ENCODE measurements around the gene BARHL1.

BARHL1 gene

GRCh38 chr9:132588501-132589147, 6.2 kb downstream of the BARHL1 start:
- DNase-seq, result no peak

GRCh38 chr9:132589148-132590036, 7.0 kb downstream of the BARHL1 start:
- no peak for DNase-seq

GRCh38 chr9:132590037-132590317, 7.6 kb downstream of the BARHL1 start:
- no peak for DNase-seq

GRCh38 chr9:132590318-132591182, 8.1 kb downstream of the BARHL1 start:
- DNase-seq, result no peak

GRCh38 chr9:132591244-132591643, 8.8 kb downstream of the BARHL1 start:
- no peak for DNase-seq

GRCh38 chr9:132591751-132592314, 9.4 kb downstream of the BARHL1 start:
- DNase-seq, result no peak

GRCh38 chr9:132592451-132592850, 10.0 kb downstream of the BARHL1 start:
- DNase-seq, result no peak

- no peak for DNase-seq
Observed at GRCh38 chr9:132594412-132594811, 12.0 kb downstream of the BARHL1 start.

- DNase-seq, result no peak
Observed at GRCh38 chr9:132595319-132595718, 12.9 kb downstream of the BARHL1 start.

GRCh38 chr9:132596200-132596599, 13.8 kb downstream of the BARHL1 start:
- DNase-seq, result no peak

- no peak for DNase-seq
Observed at GRCh38 chr9:132597073-132597775, 14.8 kb downstream of the BARHL1 start.

- no peak for DNase-seq
Observed at GRCh38 chr9:132600326-132600984, 18.0 kb downstream of the BARHL1 start.

GRCh38 chr9:132602207-132602606, 19.8 kb downstream of the BARHL1 start:
- DNase-seq, result no peak

GRCh38 chr9:132605387-132605786, 23.0 kb downstream of the BARHL1 start:
- no peak for DNase-seq

- DNase-seq, result no peak
Observed at GRCh38 chr9:132606066-132606465, 23.7 kb downstream of the BARHL1 start.

- no peak for DNase-seq
Observed at GRCh38 chr9:132609184-132609583, 26.8 kb downstream of the BARHL1 start.

- DNase-seq, result no peak
Observed at GRCh38 chr9:132609829-132610228, 27.4 kb downstream of the BARHL1 start.

- no peak for DNase-seq
Observed at GRCh38 chr9:132610661-132611060, 28.3 kb downstream of the BARHL1 start.

GRCh38 chr9:132614324-132614723, 31.9 kb downstream of the BARHL1 start:
- no peak for DNase-seq

GRCh38 chr9:132615774-132616173, 33.4 kb downstream of the BARHL1 start:
- DNase-seq, result no peak

- no peak for DNase-seq
Observed at GRCh38 chr9:132616725-132617124, 34.3 kb downstream of the BARHL1 start.

- no peak for DNase-seq
Observed at GRCh38 chr9:132622159-132622558, 39.8 kb downstream of the BARHL1 start.
